HEK293 (cell line): ENCODE measurements around the gene NUDT8.

Experiments
- CTCF ChIP-seq: fragments of 450-650 bp; formaldehyde crosslinking; IDR thresholded peaks from 2 replicates; pipeline ENCODE4 v1.5.1; 2016; ENCODE audit warnings: missing biosample characterization, missing genetic modification characterization
- HOXC10 ChIP-seq: sonication (generic); formaldehyde crosslinking; IDR thresholded peaks from 2 replicates; pipeline ENCODE4 v1.8.1; 2023; ENCODE audit warnings: mild to moderate bottlenecking, missing genetic modification reagents
- PRDM1 ChIP-seq: fragments of 450-650 bp; formaldehyde crosslinking; IDR thresholded peaks from 2 replicates; pipeline ENCODE4; 2016; ENCODE audit warnings: missing biosample characterization, missing genetic modification characterization
- PRDM4 ChIP-seq: fragments of 450-650 bp; formaldehyde crosslinking; IDR thresholded peaks from 2 replicates; pipeline ENCODE4 v1.5.1; 2017; ENCODE audit warnings: missing biosample characterization, missing genetic modification characterization
- RBAK ChIP-seq: fragments of 450-650 bp; formaldehyde crosslinking; IDR thresholded peaks from 2 replicates; pipeline ENCODE4 v1.5.1; 2016; ENCODE audit warnings: missing biosample characterization, missing genetic modification characterization
- SALL2 ChIP-seq: fragments of 450-650 bp; formaldehyde crosslinking; IDR thresholded peaks from 2 replicates; pipeline ENCODE4 v1.5.0; 2017; ENCODE audit warnings: missing biosample characterization, mild to moderate bottlenecking, missing genetic modification characterization, borderline replicate concordance
- SCRT1 ChIP-seq: fragments of 450-650 bp; formaldehyde crosslinking; IDR thresholded peaks from 2 replicates; pipeline ENCODE4 v1.5.1; 2016; ENCODE audit warnings: missing biosample characterization, missing genetic modification characterization, borderline replicate concordance
- ZBTB1 ChIP-seq: fragments of 450-650 bp; formaldehyde crosslinking; IDR thresholded peaks from 2 replicates; pipeline ENCODE4 v1.5.1; 2016; ENCODE audit warnings: missing biosample characterization, missing genetic modification characterization
- ZBTB10 ChIP-seq: fragments of 450-650 bp; formaldehyde crosslinking; IDR thresholded peaks from 2 replicates; pipeline ENCODE4 v1.5.1; 2016; ENCODE audit warnings: missing biosample characterization, missing genetic modification characterization
- ZBTB7A ChIP-seq: fragments of 450-650 bp; formaldehyde crosslinking; IDR thresholded peaks from 2 replicates; pipeline ENCODE4 v1.5.1; 2016; ENCODE audit warnings: low read depth, missing biosample characterization, missing genetic modification characterization
- ZNF10 ChIP-seq: fragments of 450-650 bp; formaldehyde crosslinking; IDR thresholded peaks from 2 replicates; pipeline ENCODE4 v1.5.1; 2017; ENCODE audit warnings: missing biosample characterization, missing genetic modification characterization
- ZNF121 ChIP-seq: fragments of 450-650 bp; formaldehyde crosslinking; IDR thresholded peaks from 2 replicates; pipeline ENCODE4 v1.5.1; 2016; ENCODE audit warnings: missing biosample characterization, missing genetic modification characterization
- ZNF140 ChIP-seq: fragments of 450-650 bp; formaldehyde crosslinking; IDR thresholded peaks from 2 replicates; pipeline ENCODE4 v1.5.1; 2016; ENCODE audit warnings: missing biosample characterization, missing genetic modification characterization
- ZNF174 ChIP-seq: fragments of 450-650 bp; formaldehyde crosslinking; IDR thresholded peaks from 2 replicates; pipeline ENCODE4 v1.5.0; 2017; ENCODE audit warnings: missing biosample characterization, mild to moderate bottlenecking, missing genetic modification characterization
- ZNF23 ChIP-seq: fragments of 450-650 bp; formaldehyde crosslinking; IDR thresholded peaks from 2 replicates; pipeline ENCODE4 v1.5.1; 2016; ENCODE audit warnings: missing biosample characterization, missing genetic modification characterization, borderline replicate concordance
- ZNF266 ChIP-seq: fragments of 450-650 bp; formaldehyde crosslinking; IDR thresholded peaks from 2 replicates; pipeline ENCODE4 v1.5.1; 2016; ENCODE audit warnings: missing biosample characterization, missing genetic modification characterization, low read depth
- ZNF518A ChIP-seq: fragments of 450-650 bp; formaldehyde crosslinking; conservative IDR thresholded peaks from 2 replicates; pipeline ENCODE4 v1.5.1; 2016; ENCODE audit warnings: low read depth, missing biosample characterization, missing genetic modification characterization
- ZNF561 ChIP-seq: fragments of 450-650 bp; IDR thresholded peaks from 2 replicates; pipeline ENCODE4 v1.5.1; 2018; ENCODE audit warnings: missing biosample characterization, missing genetic modification characterization, borderline replicate concordance
- ZNF621 ChIP-seq: fragments of 450-650 bp; formaldehyde crosslinking; IDR thresholded peaks from 2 replicates; pipeline ENCODE4 v1.5.1; 2017; ENCODE audit warnings: missing biosample characterization, missing genetic modification characterization
- ZNF639 ChIP-seq: fragments of 450-650 bp; formaldehyde crosslinking; IDR thresholded peaks from 2 replicates; pipeline ENCODE4 v1.5.1; 2016; ENCODE audit warnings: missing biosample characterization, missing genetic modification characterization
- ZNF645 ChIP-seq: fragments of 450-650 bp; formaldehyde crosslinking; IDR thresholded peaks from 2 replicates; pipeline ENCODE4; 2016; ENCODE audit warnings: missing biosample characterization, missing genetic modification characterization
- ZNF654 ChIP-seq: fragments of 450-650 bp; formaldehyde crosslinking; IDR thresholded peaks from 2 replicates; pipeline ENCODE4 v1.5.1; 2016; ENCODE audit warnings: low read depth, missing biosample characterization, missing genetic modification characterization
- ZNF670 ChIP-seq: fragments of 450-650 bp; formaldehyde crosslinking; IDR thresholded peaks from 2 replicates; pipeline ENCODE4 v1.5.1; 2016; ENCODE audit warnings: missing biosample characterization, missing genetic modification characterization, low read depth
- ZNF777 ChIP-seq: fragments of 450-650 bp; formaldehyde crosslinking; IDR thresholded peaks from 2 replicates; pipeline ENCODE4 v1.5.1; 2017; ENCODE audit warnings: missing biosample characterization, missing genetic modification characterization, borderline replicate concordance
- ZNF830 ChIP-seq: fragments of 450-650 bp; IDR thresholded peaks from 2 replicates; pipeline ENCODE4 v1.5.0; 2018; ENCODE audit warnings: missing biosample characterization, missing genetic modification characterization, low read depth, mild to moderate bottlenecking, moderate library complexity

NUDT8 gene

GRCh38 chr11:67613960-67614715 is 15.6 kb downstream of the NUDT8 start (continued):
- TF ChIP-seq HOXC10 (CRISPR knock-in tag) (no peak), ZNF830 (no peak), ZNF518A (tag by site-specific recombination) (no peak), SCRT1 (tag by site-specific recombination) (peak; percentile 69; the same call in 1 of the 2 replicates), PRDM1 (tag by site-specific recombination) (no peak), CTCF (tag by site-specific recombination) (peak; percentile 72), ZNF140 (tag by site-specific recombination) (no peak), ZBTB10 (tag by site-specific recombination) (0 out of 2 replicates have a peak, but pooled peaks have one; percentile 26), ZNF121 (no peak), RBAK (tag by site-specific recombination) (no peak), ZNF23 (tag by site-specific recombination) (no peak), ZNF621 (tag by site-specific recombination) (no peak), ZNF654 (tag by site-specific recombination) (no peak), ZNF10 (tag by site-specific recombination) (no peak), ZNF645 (tag by site-specific recombination) (no peak), ZNF174 (tag by site-specific recombination) (no peak), ZNF777 (tag by site-specific recombination) (no peak), PRDM4 (no peak), ZBTB1 (no peak), ZNF266 (tag by site-specific recombination) (no peak), ZNF561 (no peak), ZBTB7A (no peak), ZNF639 (tag by site-specific recombination) (no peak), SALL2 (tag by site-specific recombination) (no peak), ZNF670 (tag by site-specific recombination) (no peak)
